ENCODE results near the gene C2CD4D.
A peak's percentile ranks its signal among the peaks of the same experiment; 100 is the strongest.

Gene C2CD4D

GRCh38 chr1:151811181-151811580 lies 28.4 kb downstream of the C2CD4D start:
- DNase-seq: no peak

- no peak for DNase-seq
Measured at GRCh38 chr1:151809985-151810556, 29.5 kb downstream of the C2CD4D start.

GRCh38 chr1:151809290-151809984 lies 30.2 kb downstream of the C2CD4D start:
- DNase-seq: no peak

- DNase-seq: no peak
Measured at GRCh38 chr1:151807766-151808165, 31.9 kb downstream of the C2CD4D start.

- DNase-seq: no peak
Measured at GRCh38 chr1:151807131-151807530, 32.5 kb downstream of the C2CD4D start.

GRCh38 chr1:151806170-151806569 lies 33.5 kb downstream of the C2CD4D start:
- no peak for DNase-seq

- no peak for DNase-seq
Measured at GRCh38 chr1:151805066-151805820, 34.4 kb downstream of the C2CD4D start, which contains the start of gene LINGO4. Gene LINGO4 (minus strand): TSS chr1:151805419. CDS start chr1:151802704, 2,715 bp downstream.

- no peak for DNase-seq
Measured at GRCh38 chr1:151803915-151804314, 35.7 kb downstream of the C2CD4D start.

- DNase-seq: no peak
Measured at GRCh38 chr1:151803164-151803563, 36.5 kb downstream of the C2CD4D start.

GRCh38 chr1:151802372-151802771 lies 37.2 kb downstream of the C2CD4D start:
- DNase-seq: no peak

- DNase-seq: no peak
Measured at GRCh38 chr1:151801846-151802245, 37.8 kb downstream of the C2CD4D start.

GRCh38 chr1:151801310-151801820 lies 38.3 kb downstream of the C2CD4D start:
- DNase-seq: no peak

- no peak for DNase-seq
Measured at GRCh38 chr1:151800830-151801229, 38.8 kb downstream of the C2CD4D start.

GRCh38 chr1:151799179-151800022 lies 40.2 kb downstream of the C2CD4D start:
- no peak for DNase-seq

GRCh38 chr1:151798571-151798970 lies 41.0 kb downstream of the C2CD4D start:
- DNase-seq: no peak

GRCh38 chr1:151790940-151791651 lies 48.5 kb downstream of the C2CD4D start:
- no peak for DNase-seq

GRCh38 chr1:151790071-151790939 lies 49.3 kb downstream of the C2CD4D start, which contains the start of gene TDRKH:
Gene TDRKH (minus strand): TSS chr1:151790500. CDS start chr1:151783022, 7,478 bp downstream.
- DNase-seq: peak; percentile 99

All from MV-4-11 (cell line).